Effector memory CD4-positive, alpha-beta T cell (primary cell): ENCODE results near the gene NFU1.
"Not testable (repeated sequence)": the region's sequence is repeated elsewhere in the genome, so short reads cannot be mapped to it uniquely, and the experiment has no call there.

ENCODE experiments used
- DNase-seq, 3 donors: peaks; one replicate each; pipeline ENCODE4 v3.0.0-alpha.2; 2020
- H3K27ac ChIP-seq: 2 replicates; pipeline ENCODE4 v1.7.0; 2013; ENCODE audit warnings: mild to moderate bottlenecking, low read length, moderate library complexity; ENCODE audit not compliant: insufficient read depth, poor library complexity, severe bottlenecking
- H3K27me3 ChIP-seq: replicated peaks from 2 replicates; pipeline ENCODE4 v1.7.0; 2013; ENCODE audit warnings: mild to moderate bottlenecking, low read length; ENCODE audit not compliant: insufficient read depth, control insufficient read depth, poor library complexity, severe bottlenecking
- H3K36me3 ChIP-seq: 2 replicates; pipeline ENCODE4 v1.7.0; 2013; ENCODE audit warnings: mild to moderate bottlenecking, low read length, moderate library complexity; ENCODE audit not compliant: control insufficient read depth, insufficient read depth
- H3K4me1 ChIP-seq: 2 replicates; pipeline ENCODE4 v1.7.0; 2013; ENCODE audit warnings: low read length, mild to moderate bottlenecking; ENCODE audit not compliant: control insufficient read depth, insufficient read depth, poor library complexity, severe bottlenecking
- H3K4me3 ChIP-seq: 2 replicates; pipeline ENCODE4 v1.7.0; 2013; ENCODE audit warnings: low read length, low read depth, mild to moderate bottlenecking; ENCODE audit not compliant: insufficient read depth, poor library complexity, severe bottlenecking
- H3K9me3 ChIP-seq: 2 replicates; pipeline ENCODE4 v1.7.0; 2013; ENCODE audit warnings: mild to moderate bottlenecking, low read length, moderate library complexity; ENCODE audit not compliant: control insufficient read depth

NFU1 gene

GRCh38 chr2:69453475-69454129 is 16.4 kb upstream of the NFU1 start:
- DNase-seq: no peak
- no peak overlapping the region for H3K27ac ChIP-seq
- H3K4me3 ChIP-seq: no peak overlapping the region
- no peaks in the 10 kb centered on the region for H3K9me3 ChIP-seq
- no peaks in the 10 kb centered on the region for H3K27me3 ChIP-seq
- no peaks in the 10 kb centered on the region for H3K36me3 ChIP-seq
- H3K4me1 ChIP-seq: no peaks in the 10 kb centered on the region

- H3K27me3 ChIP-seq: no peaks in the 10 kb centered on the region
- no peak overlapping the region for H3K4me3 ChIP-seq
- H3K9me3 ChIP-seq: no peaks in the 10 kb centered on the region
- no peak for DNase-seq
- H3K27ac ChIP-seq: no peak overlapping the region
- H3K36me3 ChIP-seq: no peaks in the 10 kb centered on the region
- no peaks in the 10 kb centered on the region for H3K4me1 ChIP-seq
Measured at GRCh38 chr2:69452687-69453086, 15.5 kb upstream of the NFU1 start.

DNA sequence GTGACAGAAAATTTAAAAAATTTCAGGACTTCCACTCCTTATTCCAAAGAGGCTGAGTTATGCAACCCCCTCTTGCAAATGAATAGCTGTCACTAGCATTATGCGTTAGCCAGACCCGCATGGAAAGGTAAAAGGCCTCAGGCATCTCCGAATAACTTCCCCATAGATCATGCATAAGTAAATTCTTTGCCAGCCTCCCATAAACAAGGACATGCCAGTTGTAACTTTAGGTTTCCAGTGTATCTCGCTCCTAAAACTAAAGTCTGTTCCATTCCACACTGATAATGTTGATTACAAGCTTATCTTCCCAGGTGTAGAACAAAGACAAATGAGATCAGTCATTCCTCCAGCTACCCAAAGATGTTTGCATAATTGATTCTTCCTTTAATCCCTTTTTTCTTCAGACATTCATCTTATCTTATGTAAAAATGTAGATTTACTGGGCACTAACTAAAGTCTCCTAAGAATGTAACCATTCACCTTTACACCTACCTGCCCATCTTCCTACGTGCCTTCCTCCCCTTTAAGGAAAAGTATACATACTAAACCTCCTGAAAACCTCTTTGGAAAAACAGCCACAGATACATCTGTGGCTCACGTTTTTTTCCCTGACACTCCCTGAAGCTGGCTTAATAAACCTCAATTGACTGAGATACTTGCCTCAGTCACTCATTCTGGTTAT is 13.6 kb upstream of the NFU1 start:
- Histone ChIP-seq H3K27me3 (no peaks in the 10 kb centered on the region), H3K4me3 (no peak overlapping the region), H3K27ac (no peak overlapping the region), H3K36me3 (no peaks in the 10 kb centered on the region), H3K9me3 (no peaks in the 10 kb centered on the region), H3K4me1 (no peaks in the 10 kb centered on the region)
- DNase-seq: no peak

GRCh38 chr2:69449906-69450305 is 12.7 kb upstream of the NFU1 start:
- DNase-seq: no peak
- H3K27ac ChIP-seq: no peak overlapping the region
- H3K4me1 ChIP-seq: no peaks in the 10 kb centered on the region
- H3K27me3 ChIP-seq: no peaks in the 10 kb centered on the region
- no peak overlapping the region for H3K4me3 ChIP-seq
- H3K36me3 ChIP-seq: no peaks in the 10 kb centered on the region
- H3K9me3 ChIP-seq: no peaks in the 10 kb centered on the region

GRCh38 chr2:69443673-69444072 is 6.4 kb upstream of the NFU1 start:
- H3K27ac ChIP-seq, H3K27me3 ChIP-seq, H3K9me3 ChIP-seq, H3K4me3 ChIP-seq, H3K4me1 ChIP-seq, DNase-seq, H3K36me3 ChIP-seq: not testable (repeated sequence)

DNA sequence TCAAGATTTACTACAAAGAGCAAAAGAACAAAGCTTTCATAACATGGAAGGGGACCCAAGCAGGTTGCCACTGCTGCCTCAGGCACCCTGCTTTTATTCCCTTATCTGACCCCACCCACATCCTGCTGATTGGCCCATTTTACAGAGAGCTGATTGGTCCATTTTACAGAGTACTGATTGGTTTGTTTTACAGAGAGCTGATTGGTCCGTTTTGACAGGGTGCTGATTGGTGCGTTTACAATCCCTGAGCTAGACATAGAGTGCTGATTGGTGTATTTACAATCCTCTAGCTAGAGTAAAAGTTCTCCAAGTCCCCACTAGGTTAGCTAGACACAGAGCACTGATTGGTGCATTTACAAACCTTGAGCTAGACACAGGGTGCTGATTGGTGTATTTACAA is 2.3 kb upstream of the NFU1 start:
- not testable (repeated sequence) for H3K27ac ChIP-seq, H3K27me3 ChIP-seq, H3K9me3 ChIP-seq, H3K36me3 ChIP-seq, H3K4me3 ChIP-seq, DNase-seq, H3K4me1 ChIP-seq

- Histone ChIP-seq H3K27ac (peak overlapping the region; percentile 85), H3K36me3 (no peaks in the 10 kb centered on the region), H3K27me3 (no peaks in the 10 kb centered on the region), H3K4me1 (peaks cover 6% of the 10 kb centered on the region), H3K9me3 (no peaks in the 10 kb centered on the region), H3K4me3 (no peak overlapping the region)
- DNase-seq: no peak
Measured at GRCh38 chr2:69438580-69438979, 1.3 kb upstream of the NFU1 start.

- peak overlapping the region; percentile 73 for H3K4me3 ChIP-seq
- no peaks in the 10 kb centered on the region for H3K27me3 ChIP-seq
- no peak for DNase-seq
- H3K27ac ChIP-seq: peak overlapping the region; percentile 85
- H3K36me3 ChIP-seq: no peaks in the 10 kb centered on the region
- no peaks in the 10 kb centered on the region for H3K9me3 ChIP-seq
- H3K4me1 ChIP-seq: peaks cover 6% of the 10 kb centered on the region
Measured at GRCh38 chr2:69437751-69438154, 518 bp upstream of the NFU1 start.

DNA sequence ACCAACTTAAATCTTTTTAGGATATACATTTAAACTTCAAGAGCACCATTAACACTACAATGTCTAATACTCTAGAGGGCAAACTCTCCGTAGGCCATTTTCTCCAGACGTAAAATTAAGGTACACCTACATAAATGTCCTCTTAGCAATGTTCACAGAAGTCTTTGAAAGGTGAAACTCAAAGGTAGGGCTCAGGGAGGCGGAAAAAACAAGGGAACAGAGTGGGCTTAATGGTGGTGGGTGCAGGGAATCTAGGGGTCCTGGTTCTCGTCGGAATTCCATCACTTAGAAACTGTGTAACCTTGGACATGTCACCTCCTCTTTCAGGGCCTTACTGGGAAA is 668 bp downstream of the NFU1 start:
- peaks cover 9% of the 10 kb centered on the region for H3K4me1 ChIP-seq
- no peak for DNase-seq
- H3K9me3 ChIP-seq: no peaks in the 10 kb centered on the region
- H3K27me3 ChIP-seq: no peaks in the 10 kb centered on the region
- peak overlapping the region; percentile 85 for H3K27ac ChIP-seq
- H3K4me3 ChIP-seq: peak overlapping the region; percentile 73
- H3K36me3 ChIP-seq: no peaks in the 10 kb centered on the region

DNA sequence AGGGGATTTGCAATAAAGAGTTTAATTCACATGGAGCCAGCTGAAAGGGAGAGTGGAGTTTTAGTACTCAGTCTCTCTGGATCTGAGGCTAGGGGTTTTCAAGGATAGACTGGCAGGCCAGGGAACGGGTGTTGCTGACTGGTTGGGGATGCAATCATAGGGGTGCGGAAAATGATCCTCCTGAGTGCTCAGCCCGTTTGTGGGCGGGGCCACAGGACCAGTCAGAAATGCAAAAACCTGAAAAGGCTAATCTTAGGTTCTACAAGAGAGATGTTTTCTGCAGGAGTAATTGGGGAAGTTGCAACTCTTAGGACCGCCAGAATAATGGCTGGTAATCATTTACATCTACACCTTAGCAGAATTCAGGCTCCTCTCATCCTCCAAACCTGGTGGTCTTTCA is 2.5 kb downstream of the NFU1 start:
- peaks cover 9% of the 10 kb centered on the region for H3K4me1 ChIP-seq
- no peaks in the 10 kb centered on the region for H3K9me3 ChIP-seq
- no peak for DNase-seq
- H3K27me3 ChIP-seq: no peaks in the 10 kb centered on the region
- no peak overlapping the region for H3K4me3 ChIP-seq
- no peak overlapping the region for H3K27ac ChIP-seq
- peaks cover 6% of the 10 kb centered on the region for H3K36me3 ChIP-seq
